ENCODE data around the gene HDGFL2.
A peak's percentile ranks its signal among the peaks of the same experiment; 100 is the strongest.

The HDGFL2 gene

DNA sequence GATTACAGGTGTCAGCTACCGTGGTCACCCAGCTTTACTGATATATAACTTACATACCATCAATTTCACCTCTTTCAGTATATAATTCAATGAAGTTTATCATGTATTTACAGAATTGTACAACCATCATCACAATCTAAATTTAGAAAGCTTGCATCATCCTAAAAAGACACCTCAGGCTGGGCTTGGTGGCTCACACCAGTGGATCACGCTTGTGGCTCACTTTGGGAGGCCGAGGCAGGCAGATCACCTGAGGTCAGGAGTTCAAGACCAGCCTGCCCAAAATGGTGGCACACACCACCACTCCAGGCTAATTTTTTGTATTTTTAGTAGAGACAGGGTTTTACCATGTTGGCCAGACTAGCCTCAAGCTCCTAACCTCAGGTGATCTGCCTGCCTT lies 4.3 kb upstream of the HDGFL2 start:
- no peak overlapping the region for H3K4me3 ChIP-seq (ENCODE audit: low read depth in 1 of 2, low read length in 2 of 2)
- H3K4me1 ChIP-seq (ENCODE audit: insufficient read depth, low read length) = peaks cover 10% of the 10 kb centered on the region
- H3K9ac ChIP-seq (ENCODE audit: low read depth, low read length) = no peak overlapping the region
- no peaks in the 10 kb centered on the region; the same call in 1 of the 2 replicates for H3K36me3 ChIP-seq (ENCODE audit: insufficient read depth, low read length)
- TF ChIP-seq, protein P1, sequence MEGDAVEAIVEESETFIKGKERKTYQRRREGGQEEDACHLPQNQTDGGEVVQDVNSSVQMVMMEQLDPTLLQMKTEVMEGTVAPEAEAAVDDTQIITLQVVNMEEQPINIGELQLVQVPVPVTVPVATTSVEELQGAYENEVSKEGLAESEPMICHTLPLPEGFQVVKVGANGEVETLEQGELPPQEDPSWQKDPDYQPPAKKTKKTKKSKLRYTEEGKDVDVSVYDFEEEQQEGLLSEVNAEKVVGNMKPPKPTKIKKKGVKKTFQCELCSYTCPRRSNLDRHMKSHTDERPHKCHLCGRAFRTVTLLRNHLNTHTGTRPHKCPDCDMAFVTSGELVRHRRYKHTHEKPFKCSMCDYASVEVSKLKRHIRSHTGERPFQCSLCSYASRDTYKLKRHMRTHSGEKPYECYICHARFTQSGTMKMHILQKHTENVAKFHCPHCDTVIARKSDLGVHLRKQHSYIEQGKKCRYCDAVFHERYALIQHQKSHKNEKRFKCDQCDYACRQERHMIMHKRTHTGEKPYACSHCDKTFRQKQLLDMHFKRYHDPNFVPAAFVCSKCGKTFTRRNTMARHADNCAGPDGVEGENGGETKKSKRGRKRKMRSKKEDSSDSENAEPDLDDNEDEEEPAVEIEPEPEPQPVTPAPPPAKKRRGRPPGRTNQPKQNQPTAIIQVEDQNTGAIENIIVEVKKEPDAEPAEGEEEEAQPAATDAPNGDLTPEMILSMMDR (IDR thresholded peaks at IDR 0.05; ENCODE audit: borderline replicate concordance, extremely low read depth, low read length, poor library complexity, severe bottlenecking) = no peak
- no peak for TF ChIP-seq EZH2 (IDR thresholded peaks at IDR 0.05; ENCODE audit: borderline replicate concordance, low read depth, low read length, severe bottlenecking)
- no peak overlapping the region for H3K4me2 ChIP-seq (ENCODE audit: insufficient read depth, low read length)
- H3K27me3 ChIP-seq (ENCODE audit: insufficient read depth, low read length, poor library complexity) = no peaks in the 10 kb centered on the region
- H3K79me2 ChIP-seq (ENCODE audit: insufficient read depth, low read length) = peaks cover 8% of the 10 kb centered on the region
- DNase-seq (no peak), ATAC-seq (ENCODE audit: insufficient read depth, low read depth) (no peak)
- no peak overlapping the region for H3K27ac ChIP-seq (ENCODE audit: low read length)
- no peaks in the 10 kb centered on the region for H3K9me3 ChIP-seq (ENCODE audit: insufficient read depth, low read length, severe bottlenecking)
- H4K20me1 ChIP-seq (ENCODE audit: insufficient read depth, low read length) = peaks cover 3% of the 10 kb centered on the region; the same call in 1 of the 2 replicates
- no peak overlapping the region for H2AFZ ChIP-seq (ENCODE audit: low read depth, low read length)

DNA sequence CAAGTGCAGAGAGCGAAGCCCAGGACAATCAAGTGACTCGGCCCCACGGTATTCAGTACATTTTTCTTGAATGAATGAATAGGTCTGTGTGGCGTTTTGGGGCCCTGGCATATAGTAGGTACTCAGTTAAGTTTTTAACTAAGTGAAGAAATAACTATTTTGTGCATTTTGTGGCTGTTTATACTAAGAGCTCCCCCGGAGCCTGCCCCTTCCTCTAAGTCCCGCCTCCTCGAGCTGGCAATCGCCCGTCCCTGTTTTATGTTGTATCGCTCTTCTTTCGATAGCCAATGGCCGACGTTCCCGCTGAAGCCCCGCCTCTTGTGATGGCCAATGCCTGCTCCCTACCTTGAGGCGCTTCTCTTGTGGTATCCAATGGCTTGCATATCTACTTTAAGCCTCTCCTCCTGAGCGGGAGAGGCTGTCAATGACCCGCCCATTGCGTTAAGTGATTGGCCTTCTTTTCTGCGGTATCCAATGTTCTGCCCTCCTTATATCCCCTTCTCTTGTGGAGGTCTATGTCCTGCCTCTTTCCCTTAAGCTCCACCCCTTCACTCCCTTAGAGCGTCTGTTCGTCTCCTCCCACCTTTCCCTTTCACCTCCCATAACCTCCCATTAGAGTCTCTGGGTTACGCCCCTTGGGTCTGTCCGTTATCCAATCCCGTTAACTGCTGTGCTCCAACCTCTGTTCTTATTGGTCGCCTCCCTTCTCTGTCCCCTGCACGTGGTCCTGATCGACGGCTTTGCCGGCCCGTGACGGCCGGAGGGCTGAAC lies 509 bp upstream of the HDGFL2 start:
- Histone ChIP-seq H3K9me3 (ENCODE audit: insufficient read depth, low read length, severe bottlenecking) (no peaks in the 10 kb centered on the region), H4K20me1 (ENCODE audit: insufficient read depth, low read length) (peaks cover 28% of the 10 kb centered on the region), H3K9ac (ENCODE audit: low read depth, low read length) (peak overlapping the region; percentile 63), H3K27me3 (ENCODE audit: insufficient read depth, low read length, poor library complexity) (no peaks in the 10 kb centered on the region), H3K79me2 (ENCODE audit: insufficient read depth, low read length) (peaks cover 35% of the 10 kb centered on the region), H3K4me1 (ENCODE audit: insufficient read depth, low read length) (peaks cover 31% of the 10 kb centered on the region), H2AFZ (ENCODE audit: low read depth, low read length) (peak overlapping the region; percentile 78), H3K36me3 (ENCODE audit: insufficient read depth, low read length) (peaks cover 17% of the 10 kb centered on the region), H3K4me3 (ENCODE audit: low read depth in 1 of 2, low read length in 2 of 2) (peak overlapping the region; percentile 47 to 71), H3K4me2 (ENCODE audit: insufficient read depth, low read length) (peak overlapping the region; percentile 72), H3K27ac (ENCODE audit: low read length) (peak overlapping the region; percentile 84)
- DNase-seq (peak; percentile 99), ATAC-seq (ENCODE audit: insufficient read depth, low read depth) (peak; percentile 88)
- no peak for TF ChIP-seq EZH2 (IDR thresholded peaks at IDR 0.05; ENCODE audit: borderline replicate concordance, low read depth, low read length, severe bottlenecking)
- TF ChIP-seq, protein P1 (IDR thresholded peaks at IDR 0.05; ENCODE audit: borderline replicate concordance, extremely low read depth, low read length, poor library complexity, severe bottlenecking) = no peak

DNA sequence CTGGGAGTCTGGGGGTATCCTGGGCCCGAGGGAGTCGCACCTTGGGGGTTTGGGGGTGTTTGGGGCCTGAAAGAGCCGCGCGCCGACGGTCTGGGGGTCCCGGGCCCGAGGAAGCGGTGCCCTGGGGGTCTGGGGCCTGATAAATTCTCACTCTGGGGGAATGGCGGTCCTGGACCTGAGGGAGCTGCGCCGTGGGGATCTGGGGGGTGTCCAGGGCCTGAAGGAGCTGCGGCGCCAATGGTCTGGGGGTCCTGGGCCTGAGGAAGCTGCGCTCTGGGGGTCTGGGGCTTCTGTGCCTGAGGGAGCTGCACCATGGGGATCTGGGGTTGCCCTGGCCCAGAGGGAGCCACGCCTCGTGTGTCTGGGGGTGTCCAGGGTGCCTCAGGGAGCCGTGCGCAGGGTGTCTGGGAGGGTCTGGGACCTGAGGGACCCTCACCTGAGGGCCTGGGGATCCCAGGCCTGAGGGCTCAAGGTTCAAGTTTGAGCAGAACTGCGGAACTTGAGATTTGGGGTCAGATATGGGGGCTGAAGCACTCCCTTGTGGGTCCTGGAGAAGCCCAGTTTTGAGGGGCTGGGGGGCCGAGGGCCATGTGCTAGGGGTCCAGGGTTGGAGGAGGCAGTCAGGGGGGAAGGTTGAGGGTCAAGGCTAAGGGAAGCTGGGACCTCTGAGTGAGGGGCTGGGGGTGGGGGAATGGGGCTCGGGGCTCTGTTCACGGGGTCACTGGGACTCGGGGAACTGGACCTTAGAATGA lies 1.1 kb downstream of the HDGFL2 start:
- Histone ChIP-seq H3K4me3 (ENCODE audit: low read depth in 1 of 2, low read length in 2 of 2) (peak overlapping the region; percentile 71 to 100; a peak in 3 of 4 replicates), H2AFZ (ENCODE audit: low read depth, low read length) (no peak overlapping the region), H3K36me3 (ENCODE audit: insufficient read depth, low read length) (peaks cover 32% of the 10 kb centered on the region), H3K27me3 (ENCODE audit: insufficient read depth, low read length, poor library complexity) (no peaks in the 10 kb centered on the region), H3K4me1 (ENCODE audit: insufficient read depth, low read length) (peaks cover 31% of the 10 kb centered on the region), H3K4me2 (ENCODE audit: insufficient read depth, low read length) (peak overlapping the region; percentile 95), H4K20me1 (ENCODE audit: insufficient read depth, low read length) (peaks cover 28% of the 10 kb centered on the region), H3K9me3 (ENCODE audit: insufficient read depth, low read length, severe bottlenecking) (no peaks in the 10 kb centered on the region), H3K9ac (ENCODE audit: low read depth, low read length) (peak overlapping the region; percentile 96), H3K27ac (ENCODE audit: low read length) (peak overlapping the region; percentile 69), H3K79me2 (ENCODE audit: insufficient read depth, low read length) (peaks cover 41% of the 10 kb centered on the region)
- DNase-seq = no peak
- ATAC-seq (ENCODE audit: insufficient read depth, low read depth) = no peak
- TF ChIP-seq, protein P1 (IDR thresholded peaks at IDR 0.05; ENCODE audit: borderline replicate concordance, extremely low read depth, low read length, poor library complexity, severe bottlenecking) = no peak
- TF ChIP-seq EZH2 (IDR thresholded peaks at IDR 0.05; ENCODE audit: borderline replicate concordance, low read depth, low read length, severe bottlenecking) = no peak
